ENCODE data around the gene TEKTIP1. TPM values are rescaled to one million over a fixed set of nuclear protein-coding genes. Genes with fewer than 3 reads are reported as not detected.
A peak's percentile ranks its signal among the peaks of the same experiment; 100 is the strongest.

The TEKTIP1 gene
- total RNA-seq, 4 donors from 2014 or later = 0.78 TPM; not detected in 3

DNA sequence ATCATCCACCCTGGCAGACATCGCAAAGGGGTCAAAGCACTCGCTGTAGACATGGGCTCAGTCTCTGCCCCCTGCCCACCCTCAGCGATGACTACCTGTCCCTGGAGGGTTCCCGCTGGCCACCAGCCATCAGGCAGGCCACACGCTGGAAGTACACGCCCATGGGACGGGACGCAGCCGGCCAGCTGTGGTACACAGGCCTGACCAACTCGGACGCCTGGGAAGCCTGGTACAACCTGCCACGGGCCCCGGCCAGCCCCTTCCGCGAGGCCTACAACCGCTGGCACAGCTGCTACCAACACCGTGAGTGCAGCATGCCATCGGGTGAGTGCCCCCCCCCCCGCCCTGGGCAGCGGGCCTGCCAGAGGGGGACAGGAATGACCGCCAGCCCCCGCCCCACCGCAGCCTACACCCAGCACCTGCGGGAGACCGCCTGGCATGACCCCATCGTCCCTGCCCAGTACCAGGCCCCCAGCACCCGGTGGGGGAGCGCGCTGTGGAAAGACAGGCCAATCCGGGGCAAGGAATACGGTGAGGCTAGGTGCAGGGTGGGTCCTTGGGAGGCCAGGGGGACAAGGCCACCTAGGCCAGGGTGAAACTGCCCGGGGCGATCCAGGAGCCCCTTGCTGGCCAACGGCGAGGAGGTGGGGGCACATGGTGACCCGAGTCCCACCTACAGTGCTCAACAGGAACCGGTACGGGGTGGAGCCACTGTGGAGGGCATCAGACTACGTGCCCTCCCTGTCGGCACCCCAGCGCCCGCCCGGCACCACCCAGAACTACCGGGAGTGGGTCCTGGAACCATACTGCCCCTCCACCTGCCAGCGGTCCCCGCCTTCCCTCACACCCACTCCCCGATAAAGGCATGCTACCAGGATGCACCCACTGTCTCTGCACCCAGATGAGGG lies 4.4 kb downstream of the TEKTIP1 start:
- intact Hi-C loops (cut with DNase I; ENCODE audit: low total_unique reads) = no loop called here
- DNase-seq (ENCODE audit: low spot score in 2 of 2) = no peak
- WGBS, 2 donors = 71% methylated on average over 36 to 39 of the region's 47 CpGs

DNA sequence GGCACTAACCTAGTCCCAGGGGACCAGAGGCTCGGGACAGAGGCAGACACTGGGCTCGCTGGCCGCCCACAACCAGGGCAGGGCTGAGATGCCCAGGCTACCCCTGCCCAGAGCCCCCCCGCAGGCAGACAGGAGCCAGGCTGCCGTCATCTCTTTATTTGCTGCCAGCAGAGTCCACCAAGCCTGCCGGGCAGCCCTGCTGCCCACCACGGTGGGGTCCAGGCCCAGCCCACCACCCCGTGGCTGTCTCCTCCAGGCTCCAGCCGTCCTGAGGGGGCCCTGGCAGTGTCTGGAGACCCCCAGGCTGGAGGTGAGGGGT lies 5.0 kb downstream of the TEKTIP1 start:
- 78 to 91% methylated on average over 8 to 9 of the region's 9 CpGs for WGBS, 2 donors
- intact Hi-C loops (cut with DNase I; ENCODE audit: low total_unique reads) = no loop called here
- H3K4me3 ChIP-seq (ENCODE audit: low read depth, poor library complexity, severe bottlenecking) = no peak overlapping the region
- no peak for TF ChIP-seq POLR2A (IDR thresholded peaks at IDR 0.05)
- TF ChIP-seq, protein P1, sequence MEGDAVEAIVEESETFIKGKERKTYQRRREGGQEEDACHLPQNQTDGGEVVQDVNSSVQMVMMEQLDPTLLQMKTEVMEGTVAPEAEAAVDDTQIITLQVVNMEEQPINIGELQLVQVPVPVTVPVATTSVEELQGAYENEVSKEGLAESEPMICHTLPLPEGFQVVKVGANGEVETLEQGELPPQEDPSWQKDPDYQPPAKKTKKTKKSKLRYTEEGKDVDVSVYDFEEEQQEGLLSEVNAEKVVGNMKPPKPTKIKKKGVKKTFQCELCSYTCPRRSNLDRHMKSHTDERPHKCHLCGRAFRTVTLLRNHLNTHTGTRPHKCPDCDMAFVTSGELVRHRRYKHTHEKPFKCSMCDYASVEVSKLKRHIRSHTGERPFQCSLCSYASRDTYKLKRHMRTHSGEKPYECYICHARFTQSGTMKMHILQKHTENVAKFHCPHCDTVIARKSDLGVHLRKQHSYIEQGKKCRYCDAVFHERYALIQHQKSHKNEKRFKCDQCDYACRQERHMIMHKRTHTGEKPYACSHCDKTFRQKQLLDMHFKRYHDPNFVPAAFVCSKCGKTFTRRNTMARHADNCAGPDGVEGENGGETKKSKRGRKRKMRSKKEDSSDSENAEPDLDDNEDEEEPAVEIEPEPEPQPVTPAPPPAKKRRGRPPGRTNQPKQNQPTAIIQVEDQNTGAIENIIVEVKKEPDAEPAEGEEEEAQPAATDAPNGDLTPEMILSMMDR (IDR thresholded peaks at IDR 0.05) = no peak
- no peak for DNase-seq (ENCODE audit: low spot score in 2 of 2)

More for the DNA sequence above, 4.4 kb downstream of the TEKTIP1 start:
- no peak overlapping the region for H3K4me3 ChIP-seq (ENCODE audit: low read depth, poor library complexity, severe bottlenecking)
- TF ChIP-seq, protein P1 (IDR thresholded peaks at IDR 0.05) = no peak
- TF ChIP-seq POLR2A (IDR thresholded peaks at IDR 0.05) = no peak

DNA sequence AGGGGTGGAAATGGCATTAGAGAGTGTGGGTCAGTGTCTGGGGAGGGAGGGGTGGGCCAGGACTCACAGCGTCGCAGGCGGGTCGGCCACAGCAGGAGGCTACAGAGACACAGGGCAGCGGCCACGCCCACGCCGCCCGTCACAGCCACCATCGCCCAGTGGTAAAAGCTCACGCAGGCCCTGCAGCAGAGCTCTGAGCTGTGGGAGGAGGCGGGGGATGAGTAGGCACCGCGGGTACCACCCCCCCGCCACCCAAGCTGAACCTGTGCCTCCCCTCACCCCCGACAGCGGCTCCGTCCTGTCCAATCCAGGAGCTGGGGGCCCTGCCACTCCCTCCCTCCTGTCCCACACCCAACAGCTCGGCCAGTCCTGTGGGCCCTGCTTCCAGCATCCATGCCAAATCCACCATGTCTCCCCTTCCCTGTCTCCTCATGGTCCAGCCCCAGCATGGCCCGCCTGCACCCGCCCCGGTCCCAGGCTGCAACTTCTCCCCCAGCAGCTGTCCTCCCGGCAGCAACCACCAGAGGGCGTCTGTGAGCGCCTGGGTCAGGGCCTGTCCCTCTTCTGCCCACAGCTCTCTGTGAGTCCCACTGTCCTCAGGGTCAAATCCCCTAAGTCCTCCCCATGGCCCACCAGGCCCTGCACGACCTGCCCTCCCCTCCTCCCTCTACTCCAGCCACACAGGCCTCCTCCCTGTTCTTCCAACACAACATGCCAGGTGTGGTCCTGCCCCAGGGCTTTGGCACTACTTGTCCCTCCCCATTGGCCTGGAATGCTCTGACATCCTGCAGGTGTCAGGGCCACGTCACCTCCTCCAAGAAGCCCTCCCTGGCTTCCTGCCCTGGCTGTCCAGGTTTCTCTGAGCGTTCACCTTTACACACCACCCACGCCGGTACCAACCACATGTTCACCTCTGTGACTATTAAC lies 6.0 kb downstream of the TEKTIP1 start:
- TF ChIP-seq POLR2A (IDR thresholded peaks at IDR 0.05) = no peak
- TF ChIP-seq, protein P1 (IDR thresholded peaks at IDR 0.05) = peak in 1 of 3 donors; percentile 67
- 49 to 56% methylated on average over 26 to 30 of the region's 30 CpGs for WGBS, 2 donors
- peak; percentile 46 to 95 for DNase-seq (ENCODE audit: low spot score in 2 of 2)
- H3K4me3 ChIP-seq (ENCODE audit: low read depth, poor library complexity, severe bottlenecking) = no peak overlapping the region
- intact Hi-C loops (cut with DNase I; ENCODE audit: low total_unique reads) = no loop called here

DNA sequence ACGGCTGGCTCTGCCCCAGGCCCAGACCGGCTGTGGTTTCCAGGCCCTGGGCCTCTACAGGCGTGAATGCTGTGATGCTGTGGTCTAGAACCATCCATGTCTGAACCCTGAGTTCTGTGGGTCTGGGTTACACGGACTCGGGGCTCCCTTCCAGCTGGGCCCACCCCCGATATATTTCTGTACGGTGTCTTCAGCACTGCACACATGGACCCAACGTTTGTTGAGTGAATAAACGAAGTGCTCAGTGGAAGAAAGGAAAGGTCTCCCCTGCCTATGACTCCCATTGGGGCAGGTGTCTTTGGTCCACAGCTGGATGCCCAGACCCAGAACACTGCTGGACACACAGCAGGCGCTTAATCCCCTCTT lies 6.7 kb downstream of the TEKTIP1 start:
- TF ChIP-seq POLR2A (IDR thresholded peaks at IDR 0.05) = no peak
- TF ChIP-seq, protein P1 (IDR thresholded peaks at IDR 0.05) = no peak
- no peak for DNase-seq (ENCODE audit: low spot score in 2 of 2)
- intact Hi-C loops (cut with DNase I; ENCODE audit: low total_unique reads) = no loop called here
- H3K4me3 ChIP-seq (ENCODE audit: low read depth, poor library complexity, severe bottlenecking) = no peak overlapping the region
- 69 to 72% methylated on average over 10 of the region's 10 CpGs for WGBS, 2 donors

DNA sequence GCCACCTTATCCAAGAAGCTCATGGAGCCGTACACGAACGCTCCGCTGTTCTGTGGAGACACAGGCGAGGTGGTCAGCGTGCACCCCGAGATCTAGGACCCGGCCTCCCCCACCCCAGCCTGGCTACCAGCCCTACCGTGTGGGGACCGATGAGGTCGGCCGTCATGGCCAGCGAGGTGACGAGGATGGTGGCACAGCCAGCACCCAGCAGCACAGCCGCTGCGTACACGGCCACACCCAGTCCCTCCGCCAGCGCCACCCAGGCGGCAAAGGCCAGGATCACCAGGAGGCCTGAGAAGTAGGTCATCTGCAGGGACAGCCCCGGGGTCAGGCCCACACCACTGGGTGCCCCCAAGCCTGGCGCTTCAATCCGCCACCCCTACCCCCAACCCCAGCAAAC lies 7.1 kb downstream of the TEKTIP1 start:
- TF ChIP-seq, protein P1 (IDR thresholded peaks at IDR 0.05) = no peak
- no peak for TF ChIP-seq POLR2A (IDR thresholded peaks at IDR 0.05)
- no peak overlapping the region for H3K4me3 ChIP-seq (ENCODE audit: low read depth, poor library complexity, severe bottlenecking)
- DNase-seq (ENCODE audit: low spot score in 2 of 2) = no peak
- WGBS, 2 donors = 78 to 84% methylated on average over 13 to 23 of the region's 23 CpGs
- intact Hi-C loops (cut with DNase I; ENCODE audit: low total_unique reads) = no loop called here
